ENCODE data around the gene PAPLN.
"Not testable (repeated sequence)": the region's sequence is repeated elsewhere in the genome, so short reads cannot be mapped to it uniquely, and the experiment has no call there.

Gene PAPLN

GRCh38 chr14:73191441-73191840 lies 45.9 kb upstream of the PAPLN start:
- peaks cover 49% of the 10 kb centered on the region; the same call in 1 of the 2 replicates for H3K36me3 ChIP-seq (ENCODE audit: insufficient read depth, low read length)

GRCh38 chr14:73194306-73194705 lies 43.0 kb upstream of the PAPLN start:
- not testable (repeated sequence) for H3K9ac ChIP-seq (ENCODE audit: low read depth, low read length, poor library complexity, severe bottlenecking); H3K4me1 ChIP-seq (ENCODE audit: insufficient read depth, low read length, poor library complexity, severe bottlenecking); H3K79me2 ChIP-seq (ENCODE audit: insufficient read depth, low read length); H3K4me3 ChIP-seq (ENCODE audit: low read length, poor library complexity, severe bottlenecking); H4K20me1 ChIP-seq (ENCODE audit: insufficient read depth, low read length, poor library complexity, severe bottlenecking); H3K4me2 ChIP-seq (ENCODE audit: low read depth, low read length, poor library complexity, severe bottlenecking); H3K27me3 ChIP-seq (ENCODE audit: insufficient read depth, low read length, poor library complexity, severe bottlenecking); H2AFZ ChIP-seq (ENCODE audit: low read length); H3K9me3 ChIP-seq (ENCODE audit: insufficient read depth, low read depth, low read length); H3K9me2 ChIP-seq (replicated peaks; ENCODE audit: low read depth, low read length); H3F3A ChIP-seq (ENCODE audit: low read depth)
- H3K36me3 ChIP-seq (ENCODE audit: insufficient read depth, low read length), result peaks cover 55% of the 10 kb centered on the region; the same call in 1 of the 2 replicates

More at GRCh38 chr14:73191441-73191840, 45.9 kb upstream of the PAPLN start:
- Histone ChIP-seq H4K20me1 (ENCODE audit: insufficient read depth, low read length, poor library complexity, severe bottlenecking) (no peaks in the 10 kb centered on the region), H3K79me2 (ENCODE audit: insufficient read depth, low read length) (no peaks in the 10 kb centered on the region), H3K9me3 (ENCODE audit: insufficient read depth, low read depth, low read length) (no peaks in the 10 kb centered on the region), H3K4me3 (ENCODE audit: low read length, poor library complexity, severe bottlenecking) (no peak overlapping the region), H3K9ac (ENCODE audit: low read depth, low read length, poor library complexity, severe bottlenecking) (no peak overlapping the region), H3K9me2 (replicated peaks; ENCODE audit: low read depth, low read length) (no peaks in the 10 kb centered on the region), H2AFZ (ENCODE audit: low read length) (no peak overlapping the region), H3K4me1 (ENCODE audit: insufficient read depth, low read length, poor library complexity, severe bottlenecking) (no peaks in the 10 kb centered on the region), H3K27me3 (ENCODE audit: insufficient read depth, low read length, poor library complexity, severe bottlenecking) (no peaks in the 10 kb centered on the region), H3F3A (ENCODE audit: low read depth) (no peaks in the 10 kb centered on the region), H3K4me2 (ENCODE audit: low read depth, low read length, poor library complexity, severe bottlenecking) (no peak overlapping the region)
- TF ChIP-seq CTCF (conservative IDR thresholded peaks at IDR 0.05; ENCODE audit: low read length) (no peak), EZH2phosphoT487 (IDR thresholded peaks at IDR 0.05; ENCODE audit: borderline replicate concordance) (no peak)

GRCh38 chr14:73198253-73198652 lies 39.1 kb upstream of the PAPLN start:
- H3K4me1 ChIP-seq (ENCODE audit: insufficient read depth, low read length, poor library complexity, severe bottlenecking), result no peaks in the 10 kb centered on the region
- H3K9me3 ChIP-seq (ENCODE audit: insufficient read depth, low read depth, low read length), result no peaks in the 10 kb centered on the region
- no peak overlapping the region for H3K4me3 ChIP-seq (ENCODE audit: low read length, poor library complexity, severe bottlenecking)
- H3K27me3 ChIP-seq (ENCODE audit: insufficient read depth, low read length, poor library complexity, severe bottlenecking), result no peaks in the 10 kb centered on the region
- no peaks in the 10 kb centered on the region for H3K9me2 ChIP-seq (replicated peaks; ENCODE audit: low read depth, low read length)
- H2AFZ ChIP-seq (ENCODE audit: low read length), result no peak overlapping the region
- no peaks in the 10 kb centered on the region for H3K79me2 ChIP-seq (ENCODE audit: insufficient read depth, low read length)
- H3F3A ChIP-seq (ENCODE audit: low read depth), result no peaks in the 10 kb centered on the region
- peaks cover 42% of the 10 kb centered on the region; the same call in 1 of the 2 replicates for H3K36me3 ChIP-seq (ENCODE audit: insufficient read depth, low read length)
- H3K9ac ChIP-seq (ENCODE audit: low read depth, low read length, poor library complexity, severe bottlenecking), result no peak overlapping the region
- no peak overlapping the region for H3K4me2 ChIP-seq (ENCODE audit: low read depth, low read length, poor library complexity, severe bottlenecking)
- TF ChIP-seq CTCF (conservative IDR thresholded peaks at IDR 0.05; ENCODE audit: low read length), result no peak
- TF ChIP-seq EZH2phosphoT487 (IDR thresholded peaks at IDR 0.05; ENCODE audit: borderline replicate concordance), result no peak
- H4K20me1 ChIP-seq (ENCODE audit: insufficient read depth, low read length, poor library complexity, severe bottlenecking), result no peaks in the 10 kb centered on the region

DNA sequence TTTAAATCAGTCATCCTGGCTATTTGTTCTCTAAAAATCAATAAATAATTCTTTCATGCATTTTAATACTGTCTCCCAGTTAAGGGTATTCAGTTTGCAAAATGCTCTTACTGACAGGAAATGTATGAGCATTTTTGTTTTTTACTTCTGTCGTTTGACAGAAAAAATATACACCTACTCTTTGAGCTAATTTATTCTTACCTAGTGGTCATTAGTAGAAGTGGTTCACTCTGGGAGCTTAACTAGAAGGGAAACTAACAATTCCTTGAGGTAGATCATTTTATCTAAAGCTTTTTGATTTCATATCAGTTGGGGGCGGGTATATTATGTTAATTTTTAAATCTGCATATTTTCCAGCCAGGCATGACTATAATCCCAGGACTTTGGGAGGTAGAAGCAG lies 33.8 kb upstream of the PAPLN start:
- peaks cover 42% of the 10 kb centered on the region for H3K36me3 ChIP-seq (ENCODE audit: insufficient read depth, low read length)

More for the DNA sequence above, 33.8 kb upstream of the PAPLN start:
- H3F3A ChIP-seq (ENCODE audit: low read depth), result no peaks in the 10 kb centered on the region
- peaks cover 13% of the 10 kb centered on the region for H3K9me3 ChIP-seq (ENCODE audit: insufficient read depth, low read depth, low read length)
- H3K9me2 ChIP-seq (replicated peaks; ENCODE audit: low read depth, low read length), result no peaks in the 10 kb centered on the region
- H3K9ac ChIP-seq (ENCODE audit: low read depth, low read length, poor library complexity, severe bottlenecking), result no peak overlapping the region
- H3K4me1 ChIP-seq (ENCODE audit: insufficient read depth, low read length, poor library complexity, severe bottlenecking), result no peaks in the 10 kb centered on the region
- no peaks in the 10 kb centered on the region for H4K20me1 ChIP-seq (ENCODE audit: insufficient read depth, low read length, poor library complexity, severe bottlenecking)
- no peaks in the 10 kb centered on the region for H3K79me2 ChIP-seq (ENCODE audit: insufficient read depth, low read length)
- H3K4me2 ChIP-seq (ENCODE audit: low read depth, low read length, poor library complexity, severe bottlenecking), result no peak overlapping the region
- no peak overlapping the region for H3K4me3 ChIP-seq (ENCODE audit: low read length, poor library complexity, severe bottlenecking)
- TF ChIP-seq CTCF (conservative IDR thresholded peaks at IDR 0.05; ENCODE audit: low read length) (no peak), EZH2phosphoT487 (IDR thresholded peaks at IDR 0.05; ENCODE audit: borderline replicate concordance) (no peak)
- H2AFZ ChIP-seq (ENCODE audit: low read length), result no peak overlapping the region
- no peaks in the 10 kb centered on the region for H3K27me3 ChIP-seq (ENCODE audit: insufficient read depth, low read length, poor library complexity, severe bottlenecking)
